Left ventricle myocardium superior (tissue), 1 donor: ENCODE measurements around the gene CARHSP1. TPM values are rescaled to one million over a fixed set of nuclear protein-coding genes. Genes with fewer than 3 reads are reported as not detected.
"Not testable (repeated sequence)": the region's sequence is repeated elsewhere in the genome, so short reads cannot be mapped to it uniquely, and the experiment has no call there.

Experiments
- ATAC-seq: fragments of 200-7000 bp; cut with Tn5 transposase; one replicate; pipeline ENCODE4 v1.9.1; 2020; ENCODE audit warnings: mild to moderate bottlenecking, moderate library complexity
- DNase-seq: peaks from one replicate; pipeline ENCODE4 v3.0.0-alpha.2; 2020
- intact Hi-C: fragments of 100-400 bp; cut with micrococcal nuclease; formaldehyde crosslinking; loops from one replicate; pipeline ENCODE4 v1.11.0; 2022
- total RNA-seq: library from RNA; stranded (reverse); fragmentation: NEBNext Ultra II Directional; extraction: Animal tissue kit (Norgen Biotek cat#: 25700); gene quantifications from one replicate; pipeline ENCODE4 v1.2.1, GENCODE V29; 2021
- donor health status: DM: no; HTN: yes; CAD: no; lungs with severe emphysema.

The CARHSP1 gene
- total RNA-seq, 1 donor from 2014 or later: 23.8 TPM

- ATAC-seq: no peak
- intact Hi-C loops: loop anchor here (10.0 kb wide), 1 partner anchor 303 kb away; no protein-coding TSS in a partner anchor
- DNase-seq: no peak
Observed at GRCh38 chr16:8877894-8878522, 9.2 kb upstream of the CARHSP1 start.

DNA sequence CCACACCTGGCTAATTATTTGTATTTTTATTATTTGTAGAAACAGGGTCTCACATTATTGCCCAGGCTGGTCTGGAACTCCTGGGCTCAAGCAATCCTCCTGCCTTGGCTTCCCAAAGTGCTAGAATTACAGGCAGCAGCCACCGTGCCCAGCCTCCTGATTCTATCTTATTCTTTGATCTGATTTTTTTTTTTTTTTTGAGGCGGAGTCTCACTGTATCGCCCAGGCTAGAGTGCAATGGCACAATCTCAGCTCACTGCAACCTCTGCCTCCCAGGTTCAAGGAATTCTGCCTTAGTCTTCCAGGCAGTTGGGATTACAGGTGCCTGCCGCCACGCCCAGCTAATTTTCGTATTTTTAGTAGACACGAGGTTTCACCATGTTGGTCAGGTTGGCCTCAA lies 6.5 kb upstream of the CARHSP1 start:
- ATAC-seq, DNase-seq: not testable (repeated sequence)
- intact Hi-C loops: loop anchor here (10.0 kb wide), 1 partner anchor 301 kb away; no protein-coding TSS in a partner anchor

DNA sequence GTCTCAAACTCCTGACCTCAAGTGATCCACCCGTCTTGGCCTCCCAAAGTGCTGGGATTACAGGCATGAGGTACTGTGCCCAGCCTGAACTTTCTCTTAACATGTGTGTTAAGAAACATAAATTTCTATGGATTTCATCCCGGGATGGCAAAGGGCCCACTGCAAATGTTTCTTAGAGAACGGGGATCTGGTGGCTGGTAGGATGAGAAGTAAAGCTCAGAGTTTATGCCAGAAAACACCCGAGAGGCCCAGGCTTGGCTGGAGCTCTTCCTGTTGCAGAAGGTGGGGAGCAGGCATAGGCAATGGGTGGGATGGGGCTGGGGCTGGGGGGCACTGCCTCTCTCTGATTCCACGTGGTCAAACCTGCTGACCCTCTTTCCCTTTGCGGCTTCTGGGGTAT lies 5.6 kb upstream of the CARHSP1 start:
- no peak for DNase-seq
- intact Hi-C loops: loop anchor here (10.0 kb wide), 1 partner anchor 300 kb away; no protein-coding TSS in a partner anchor
- ATAC-seq: no peak

DNA sequence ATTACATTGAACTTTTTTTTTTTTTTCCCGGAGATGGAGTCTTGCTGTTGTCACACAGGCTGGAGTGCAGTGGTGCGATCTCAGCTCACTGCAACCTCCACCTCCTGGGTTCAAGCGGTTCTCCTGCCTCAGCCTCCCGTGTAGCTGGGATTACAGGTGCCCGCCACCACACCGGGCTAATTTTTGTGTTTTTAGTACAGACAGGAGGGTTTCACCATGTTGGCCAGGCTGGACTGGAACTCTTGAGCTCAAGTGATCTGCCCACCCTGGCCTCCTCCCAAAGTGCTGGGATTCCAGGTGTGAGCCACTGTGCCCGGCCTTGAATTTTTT lies 5.0 kb upstream of the CARHSP1 start:
- intact Hi-C loops: loop anchor here (10.0 kb wide), 1 partner anchor 299 kb away; no protein-coding TSS in a partner anchor
- not testable (repeated sequence) for DNase-seq, ATAC-seq

GRCh38 chr16:8872967-8873865 lies 4.4 kb upstream of the CARHSP1 start:
- intact Hi-C loops: loop anchor here (10.0 kb wide), 1 partner anchor 298 kb away; no protein-coding TSS in a partner anchor
- DNase-seq: no peak

GRCh38 chr16:8872071-8872470 lies 3.3 kb upstream of the CARHSP1 start:
- intact Hi-C loops: loop anchor here (10.0 kb wide), 1 partner anchor 297 kb away; no protein-coding TSS in a partner anchor

More at GRCh38 chr16:8872967-8873865, 4.4 kb upstream of the CARHSP1 start:
- no peak for ATAC-seq

DNA sequence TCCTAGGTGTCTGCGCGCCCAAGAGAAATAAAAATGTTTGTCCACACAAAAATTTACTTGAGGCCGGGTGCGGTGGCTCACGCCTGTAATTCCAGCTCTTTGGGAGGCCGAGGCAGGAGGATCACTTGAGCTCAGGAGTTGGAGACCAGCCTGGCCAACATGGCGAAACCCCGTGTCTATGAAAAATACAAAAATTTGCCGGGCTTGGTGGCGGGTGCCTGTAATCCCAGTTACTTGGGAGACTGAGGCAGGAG lies 1.1 kb upstream of the CARHSP1 start:
- ATAC-seq, DNase-seq: not testable (repeated sequence)
- intact Hi-C loops: loop anchor here (10.0 kb wide), 1 partner anchor 295 kb away; no protein-coding TSS in a partner anchor

More at GRCh38 chr16:8872071-8872470, 3.3 kb upstream of the CARHSP1 start:
- DNase-seq (no peak), ATAC-seq (no peak)

GRCh38 chr16:8869212-8869987 lies 594 bp upstream of the CARHSP1 start:
- intact Hi-C loops: no loop called here
- no peak for DNase-seq
- ATAC-seq: no peak

GRCh38 chr16:8867932-8868415 lies 832 bp downstream of the CARHSP1 start:
- intact Hi-C loops: no loop called here
- DNase-seq: no peak
- ATAC-seq: no peak

DNA sequence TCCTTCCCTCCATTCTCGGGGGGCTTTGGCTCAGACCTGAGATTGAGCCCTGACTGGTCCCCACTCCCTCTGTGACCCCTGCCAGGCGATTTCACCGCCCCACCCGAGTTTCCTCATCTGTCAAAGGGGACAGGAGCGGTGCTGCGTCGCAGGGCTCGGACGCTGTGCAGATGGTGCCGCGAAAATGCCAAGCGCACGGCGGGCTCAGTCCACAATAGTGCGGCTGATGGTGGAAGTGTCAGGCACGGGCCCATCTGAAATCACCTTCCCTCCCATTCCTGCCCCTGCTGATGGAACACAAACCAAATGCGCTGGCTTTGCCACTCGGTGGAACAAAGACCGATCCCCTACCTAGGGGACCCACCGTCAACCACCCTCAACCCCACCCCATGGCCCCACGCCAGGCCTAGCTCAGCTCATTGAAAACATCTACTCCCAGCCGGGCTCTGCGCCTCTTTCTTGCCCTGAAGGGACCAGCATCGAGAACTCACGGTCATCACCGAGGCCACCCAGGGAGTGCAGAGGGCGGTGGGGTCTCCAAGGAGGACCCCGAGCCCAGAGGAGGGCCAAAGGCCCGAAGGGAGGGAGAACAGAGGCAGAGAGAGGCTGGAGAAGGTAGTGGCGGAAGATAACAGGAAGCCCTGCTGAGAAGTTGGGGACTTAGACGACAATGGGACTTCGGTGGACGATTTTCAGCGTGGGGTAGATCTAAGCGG lies 1.4 kb downstream of the CARHSP1 start:
- ATAC-seq (no peak), DNase-seq (peak; percentile 72)
- intact Hi-C loops: no loop called here

DNA sequence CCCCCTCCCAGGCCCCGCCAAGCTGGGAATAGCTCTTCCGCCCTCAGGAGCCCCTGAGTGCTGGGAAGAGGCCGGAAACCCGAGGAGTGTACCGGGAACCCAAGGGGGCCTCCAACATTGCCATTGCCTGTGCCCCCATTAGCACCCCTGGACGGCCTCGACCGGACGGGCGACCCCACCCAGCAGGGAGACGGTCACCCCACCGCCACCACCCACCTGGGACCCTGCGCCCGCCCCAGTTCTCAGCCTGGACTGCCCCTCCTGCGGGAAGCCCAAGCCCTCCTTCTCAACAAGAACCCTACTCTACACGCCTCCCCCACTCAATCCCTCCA lies 2.0 kb downstream of the CARHSP1 start:
- ATAC-seq: no peak
- no peak for DNase-seq
- intact Hi-C loops: no loop called here

DNA sequence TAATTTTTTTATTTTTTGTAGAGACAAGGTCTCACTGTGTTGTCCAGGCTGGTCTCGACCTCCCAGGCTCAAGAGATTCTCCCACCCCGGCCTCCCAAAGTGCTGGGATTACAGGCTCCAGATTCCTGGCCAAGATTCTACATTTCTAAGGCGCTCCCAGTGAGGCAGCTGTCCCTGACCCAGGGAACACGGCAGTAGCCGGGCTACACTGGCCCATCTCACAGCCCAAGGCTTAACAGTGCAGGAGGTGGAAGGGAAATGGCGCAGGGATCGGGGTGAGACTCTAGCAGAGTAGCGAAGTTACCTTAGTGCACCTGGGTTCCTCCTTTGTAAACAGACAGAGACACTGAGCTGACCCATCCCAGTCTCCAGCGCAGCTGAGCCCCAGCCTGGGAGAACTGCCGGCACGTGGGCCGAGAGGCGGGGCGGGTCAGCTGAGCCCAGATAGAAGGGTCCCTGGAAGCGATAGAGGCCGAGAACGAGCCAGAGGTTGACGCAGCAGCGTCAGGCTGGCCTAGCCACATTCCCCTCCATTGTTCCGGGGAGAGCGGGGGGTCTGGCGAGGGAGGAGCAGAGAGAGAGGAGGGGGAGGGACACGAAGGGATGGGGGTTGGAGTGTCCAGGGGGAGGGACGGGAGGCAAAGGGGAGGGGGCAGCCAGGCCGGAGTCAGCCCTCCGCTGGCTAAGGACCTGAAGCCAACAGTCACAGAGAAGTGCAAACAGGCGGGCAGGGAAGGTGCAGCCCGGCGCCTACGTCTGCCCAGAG lies 2.5 kb downstream of the CARHSP1 start:
- ATAC-seq (peak; percentile 7), DNase-seq (peak; percentile 76)
- intact Hi-C loops: no loop called here

- DNase-seq (no peak), ATAC-seq (no peak)
- intact Hi-C loops: no loop called here
Observed at GRCh38 chr16:8865145-8865882, 3.5 kb downstream of the CARHSP1 start.

DNA sequence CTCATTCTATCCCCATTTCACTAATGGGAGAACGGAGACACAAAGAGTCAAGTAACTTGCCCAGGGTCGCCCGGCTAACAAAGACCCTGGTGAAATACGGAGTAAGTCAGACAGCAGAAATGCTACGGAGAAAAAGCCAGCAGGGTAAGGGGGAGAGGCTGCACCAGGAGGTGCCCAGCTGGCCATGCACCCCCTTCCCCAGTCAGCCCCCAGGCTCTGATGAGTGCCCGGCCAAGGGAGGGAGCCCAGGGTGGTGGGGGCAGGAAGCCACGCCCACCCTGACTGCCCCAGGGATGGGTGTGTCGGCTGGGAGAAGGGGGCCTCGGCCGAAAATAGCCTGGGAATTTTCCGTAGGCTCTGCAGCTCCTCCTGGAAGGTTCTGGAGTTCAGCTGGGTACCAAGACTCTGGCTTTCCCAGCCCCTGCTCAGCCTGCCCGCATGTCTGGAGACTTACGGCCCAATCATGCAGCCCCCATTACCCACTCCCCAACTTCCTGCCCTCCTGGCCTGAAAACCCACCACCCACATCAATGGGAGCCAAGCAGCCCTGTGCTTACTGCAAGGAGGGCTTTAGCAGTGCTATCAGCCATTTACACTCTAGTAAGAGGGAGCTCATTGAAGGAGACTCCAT lies 4.2 kb downstream of the CARHSP1 start:
- ATAC-seq: no peak
- DNase-seq: no peak
- intact Hi-C loops: no loop called here

DNA sequence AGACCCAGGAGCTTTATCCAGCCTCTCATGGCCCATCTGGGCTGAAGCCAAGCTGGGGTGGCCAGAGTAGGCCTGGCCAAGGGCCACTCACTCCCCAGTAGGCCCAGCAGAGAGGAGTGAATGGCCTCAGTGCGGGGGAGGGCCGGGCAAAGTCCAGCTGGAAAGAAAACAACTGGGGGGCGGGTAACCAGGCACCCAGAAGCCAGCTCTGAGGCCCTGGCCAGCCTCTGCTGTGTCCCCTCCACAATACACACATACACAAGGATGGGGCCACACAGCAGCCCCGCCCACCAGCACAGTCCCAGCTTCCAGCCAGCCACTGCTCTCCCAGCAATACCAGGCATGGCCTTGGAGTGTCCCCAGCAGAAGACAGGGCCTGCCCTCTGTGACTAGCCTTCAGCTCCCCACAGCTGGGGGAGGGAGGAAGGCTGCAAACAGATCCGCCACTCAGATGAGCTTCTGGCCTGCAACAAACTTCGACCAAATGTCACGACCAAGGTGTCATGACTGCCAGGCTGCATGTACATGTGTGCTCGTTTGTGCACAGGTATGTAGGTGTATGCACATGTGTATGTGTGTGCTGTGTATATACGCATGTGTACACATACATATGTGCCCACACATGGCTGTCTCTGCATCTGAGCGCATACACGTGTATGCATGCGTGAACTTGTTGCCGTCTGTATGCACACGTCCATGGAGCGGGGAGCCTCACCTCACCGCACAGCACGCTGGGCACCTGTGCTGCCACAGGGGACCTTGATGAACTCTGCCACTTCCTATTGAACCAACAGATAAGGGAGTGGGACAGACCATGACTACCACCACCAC lies 5.0 kb downstream of the CARHSP1 start:
- DNase-seq: peak; percentile 59
- intact Hi-C loops: no loop called here
- ATAC-seq: peak; percentile 8
